GM13977 (cell line): ENCODE results near the gene DNAH9.

Experiments
- DNase-seq: peaks from one replicate; pipeline ENCODE4 v3.0.0; 2012; ENCODE audit warnings: low spot score
- in situ Hi-C: fragments of 300-500 bp; cut with MboI; formaldehyde crosslinking; loops from one replicate; pipeline ENCODE4 v1.12.0; 2022; ENCODE audit warnings: low sequenced_read_pairs, low pct_unique_long_range_greater_than_20kb, mixed read lengths, inconsistent platforms; ENCODE audit not compliant: unreplicated experiment
- TF ChIP-seq, protein P1 (sequence below): IDR thresholded peaks from 2 replicates; pipeline ENCODE4 v1.5.1; 2012; ENCODE audit warnings: mild to moderate bottlenecking, control low read depth; ENCODE audit not compliant: insufficient read depth; ENCODE audit errors: extremely low read depth, missing control alignments

Gene DNAH9

DNA sequence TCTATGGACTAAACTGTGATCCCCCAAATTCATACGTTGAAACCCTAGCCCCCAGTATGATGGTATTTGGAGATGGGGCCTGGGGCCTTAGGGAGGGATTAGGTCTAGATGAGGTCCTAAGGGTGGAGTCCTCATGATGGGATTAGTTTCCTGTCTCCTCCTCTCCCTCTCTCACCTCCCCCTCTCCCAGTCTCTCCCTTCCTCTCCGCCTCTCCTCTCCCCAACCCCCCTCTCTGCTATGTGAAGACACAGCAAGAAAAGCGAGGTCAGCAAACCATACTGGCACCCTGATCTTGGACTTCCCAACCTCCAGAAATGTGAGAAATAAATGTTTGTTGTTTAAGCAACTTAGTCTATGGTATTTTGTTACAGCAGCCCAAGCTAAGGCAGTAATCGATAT is 383.6 kb downstream of the DNAH9 start:
- in situ Hi-C loops = no loop called here
- TF ChIP-seq, protein P1, sequence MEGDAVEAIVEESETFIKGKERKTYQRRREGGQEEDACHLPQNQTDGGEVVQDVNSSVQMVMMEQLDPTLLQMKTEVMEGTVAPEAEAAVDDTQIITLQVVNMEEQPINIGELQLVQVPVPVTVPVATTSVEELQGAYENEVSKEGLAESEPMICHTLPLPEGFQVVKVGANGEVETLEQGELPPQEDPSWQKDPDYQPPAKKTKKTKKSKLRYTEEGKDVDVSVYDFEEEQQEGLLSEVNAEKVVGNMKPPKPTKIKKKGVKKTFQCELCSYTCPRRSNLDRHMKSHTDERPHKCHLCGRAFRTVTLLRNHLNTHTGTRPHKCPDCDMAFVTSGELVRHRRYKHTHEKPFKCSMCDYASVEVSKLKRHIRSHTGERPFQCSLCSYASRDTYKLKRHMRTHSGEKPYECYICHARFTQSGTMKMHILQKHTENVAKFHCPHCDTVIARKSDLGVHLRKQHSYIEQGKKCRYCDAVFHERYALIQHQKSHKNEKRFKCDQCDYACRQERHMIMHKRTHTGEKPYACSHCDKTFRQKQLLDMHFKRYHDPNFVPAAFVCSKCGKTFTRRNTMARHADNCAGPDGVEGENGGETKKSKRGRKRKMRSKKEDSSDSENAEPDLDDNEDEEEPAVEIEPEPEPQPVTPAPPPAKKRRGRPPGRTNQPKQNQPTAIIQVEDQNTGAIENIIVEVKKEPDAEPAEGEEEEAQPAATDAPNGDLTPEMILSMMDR = no peak
- no peak for DNase-seq

DNA sequence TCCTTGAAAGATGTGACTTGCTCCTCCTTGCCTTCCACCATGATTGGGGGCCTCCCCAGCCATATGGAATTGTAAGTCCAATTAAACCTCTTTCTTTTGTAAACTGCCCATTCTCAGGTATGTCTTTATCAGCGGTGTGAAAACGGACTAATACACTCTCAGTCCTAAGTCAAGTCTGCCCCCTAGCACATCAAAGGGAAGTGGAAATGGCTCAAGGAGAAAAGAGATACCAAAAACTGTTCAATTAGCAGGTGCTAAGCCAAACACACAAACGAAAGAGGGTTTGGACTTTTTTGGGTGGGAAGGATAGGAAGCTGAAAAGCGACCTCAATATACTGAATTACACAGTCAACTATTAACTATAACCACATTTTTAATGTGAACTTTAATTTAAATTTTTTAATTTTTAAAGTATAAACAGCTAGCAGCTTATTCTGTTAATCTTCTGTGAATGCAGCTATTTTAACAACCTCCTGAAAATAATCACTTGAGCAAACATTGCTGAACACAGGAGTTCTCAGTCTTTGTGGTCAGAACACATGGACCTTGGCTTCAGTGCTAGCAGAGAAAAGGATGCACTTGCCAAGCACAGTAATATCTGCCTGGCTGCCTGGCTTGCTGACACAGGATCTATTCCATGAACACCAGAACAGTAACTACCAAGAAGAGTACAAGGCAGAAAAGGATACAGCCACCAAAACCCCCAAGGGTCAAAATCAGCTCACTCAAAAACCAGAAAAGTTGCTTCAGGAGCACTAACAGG is 388.1 kb downstream of the DNAH9 start:
- in situ Hi-C loops = no loop called here
- DNase-seq = no peak
- TF ChIP-seq, protein P1 = no peak

DNA sequence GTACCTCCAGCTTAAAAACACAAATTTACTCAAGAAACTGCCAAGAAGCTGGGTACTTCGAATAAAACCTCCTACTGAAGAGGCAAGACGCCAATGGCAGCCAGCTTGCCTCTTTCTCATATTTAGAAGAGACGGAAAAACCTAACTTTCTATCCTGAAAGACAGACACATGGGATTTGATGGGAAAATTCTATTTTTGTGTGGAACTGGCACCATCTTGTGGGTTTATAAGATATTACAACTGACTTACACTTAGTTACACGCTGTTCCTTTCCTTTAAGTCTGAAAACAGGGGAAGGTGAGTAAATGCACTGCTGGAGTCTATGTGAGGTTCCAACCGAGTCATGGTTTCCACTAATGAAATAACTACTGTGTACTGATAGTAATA is 388.7 kb downstream of the DNAH9 start:
- TF ChIP-seq, protein P1 = peak; percentile 31
- in situ Hi-C loops = no loop called here
- DNase-seq = no peak

DNA sequence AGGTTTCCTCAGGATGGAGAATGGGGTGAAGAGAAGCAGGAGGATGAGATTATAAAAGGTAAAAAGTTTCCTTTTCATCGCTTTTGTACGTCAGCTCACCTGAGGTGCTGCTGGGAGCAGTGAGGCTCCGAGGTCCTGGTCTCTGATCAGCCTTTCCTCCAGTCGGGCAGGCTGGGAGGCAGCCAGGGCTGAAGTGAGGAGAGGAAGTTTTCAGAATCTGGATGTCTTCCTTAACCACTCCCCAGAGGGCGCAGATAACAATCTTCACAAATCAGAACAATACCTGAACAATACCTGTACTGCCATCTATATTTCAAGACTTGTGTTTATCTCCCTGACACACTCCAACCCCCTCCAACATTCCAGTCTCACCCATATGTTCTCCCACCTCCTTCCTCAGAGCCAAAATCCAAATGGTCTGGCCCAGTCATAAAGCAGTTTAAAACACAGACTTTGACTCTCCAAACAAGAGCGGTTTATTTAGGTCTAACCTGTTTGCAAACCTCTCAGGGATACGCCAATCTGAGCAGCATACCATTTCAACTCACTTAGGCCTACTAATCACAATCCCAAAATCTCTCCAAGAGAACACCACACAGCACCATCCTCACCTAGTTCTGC is 392.2 kb downstream of the DNAH9 start:
- TF ChIP-seq, protein P1 = no peak
- in situ Hi-C loops = no loop called here
- DNase-seq = no peak

DNA sequence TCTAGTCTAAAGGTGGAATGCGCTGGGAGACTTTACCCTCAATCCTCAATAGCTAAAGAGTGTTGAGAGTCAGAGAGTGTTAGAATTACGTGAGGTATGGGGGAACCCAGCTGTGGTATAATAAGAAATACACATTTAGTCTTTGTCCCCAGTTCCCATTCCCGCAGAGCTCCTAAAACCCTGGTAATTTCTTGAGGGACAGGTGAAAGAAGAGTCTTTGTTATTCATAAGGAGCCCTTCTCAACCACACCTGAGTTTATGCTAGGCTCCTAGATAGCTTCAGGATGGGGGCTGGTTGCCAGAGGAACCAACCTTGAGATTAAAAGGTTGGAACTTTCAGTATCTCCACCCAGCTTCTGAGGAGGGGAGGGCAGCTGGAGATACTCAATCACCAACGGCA is 393.2 kb downstream of the DNAH9 start:
- in situ Hi-C loops = no loop called here
- DNase-seq = no peak
- TF ChIP-seq, protein P1 = no peak

DNA sequence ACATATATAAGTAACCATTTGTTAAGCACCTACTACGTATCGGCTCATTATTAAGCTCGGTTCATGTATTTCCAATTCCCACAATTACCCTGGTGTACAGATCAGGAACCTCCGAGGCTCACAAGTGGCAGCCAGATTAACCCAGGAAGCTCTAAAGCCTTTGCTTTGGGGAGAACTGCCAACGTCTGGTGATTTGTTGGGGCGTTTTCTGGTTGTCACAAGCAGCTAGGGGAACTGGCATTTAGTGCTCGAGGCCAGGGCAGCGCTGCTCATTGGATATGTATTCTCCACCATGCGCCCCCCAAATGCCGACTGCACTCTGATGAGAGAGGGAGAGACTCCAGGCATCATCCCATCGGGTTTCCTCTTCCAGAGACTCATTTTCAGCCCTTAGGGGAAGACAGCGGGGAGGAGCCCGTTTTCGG is 398.5 kb downstream of the DNAH9 start:
- in situ Hi-C loops = no loop called here
- DNase-seq = peak; percentile 63
- TF ChIP-seq, protein P1 = no peak
